NCI-H1092 (cell line): ENCODE measurements around the gene BEST1.

ENCODE experiments used
- DNase-seq: peaks from one replicate; lab custom pipeline; 2025; lab: John Stamatoyannopoulos, UW

BEST1 gene

GRCh38 chr11:61916737-61917333 lies 33.3 kb upstream of the BEST1 start:
- no peak for DNase-seq

GRCh38 chr11:61917334-61918109 lies 32.6 kb upstream of the BEST1 start, which contains the start of gene RAB3IL1:
Gene RAB3IL1, minus strand, starts transcription at chr11:61917566. Its CDS starts 199 bp downstream, at chr11:61917367.
- DNase-seq, result no peak

GRCh38 chr11:61918251-61918937 lies 31.8 kb upstream of the BEST1 start:
- DNase-seq, result no peak

GRCh38 chr11:61918938-61919704 lies 31.0 kb upstream of the BEST1 start:
- no peak for DNase-seq

- no peak for DNase-seq
These were observed 30.2 kb upstream of the BEST1 start for GRCh38 chr11:61919705-61920631.

GRCh38 chr11:61921446-61921845 lies 28.7 kb upstream of the BEST1 start:
- no peak for DNase-seq

GRCh38 chr11:61922539-61922938 lies 27.6 kb upstream of the BEST1 start:
- no peak for DNase-seq

GRCh38 chr11:61923166-61924063 lies 26.7 kb upstream of the BEST1 start:
- DNase-seq, result no peak

GRCh38 chr11:61924064-61924455 lies 26.1 kb upstream of the BEST1 start:
- DNase-seq, result no peak

- DNase-seq, result no peak
These were observed 24.4 kb upstream of the BEST1 start for GRCh38 chr11:61925736-61926135.

- DNase-seq, result no peak
These were observed 23.9 kb upstream of the BEST1 start for GRCh38 chr11:61926235-61926634.

- no peak for DNase-seq
These were observed 22.6 kb upstream of the BEST1 start for GRCh38 chr11:61927501-61927900.

- no peak for DNase-seq
These were observed 21.5 kb upstream of the BEST1 start for GRCh38 chr11:61928606-61929005.

GRCh38 chr11:61930933-61931332 lies 19.2 kb upstream of the BEST1 start:
- DNase-seq, result no peak

GRCh38 chr11:61935861-61936260 lies 14.3 kb upstream of the BEST1 start:
- DNase-seq, result no peak

- DNase-seq, result no peak
These were observed 9.7 kb upstream of the BEST1 start for GRCh38 chr11:61940466-61940865.

- DNase-seq, result no peak
These were observed 5.0 kb upstream of the BEST1 start for GRCh38 chr11:61945191-61945590.

GRCh38 chr11:61946894-61947293 lies 3.3 kb upstream of the BEST1 start:
- DNase-seq, result no peak

GRCh38 chr11:61947486-61948210 lies 2.5 kb upstream of the BEST1 start:
- DNase-seq, result peak; percentile 73
